Activated CD4-positive, alpha-beta memory T cell treated with anti-CD3 and anti-CD28 coated beads, Interleukin-2, amount 10 ng/mL, durations not matched to agents 7 days and 5 days (primary cell): ENCODE measurements around the gene TAGAP. TPM values are rescaled to one million over a fixed set of nuclear protein-coding genes. Genes with fewer than 3 reads are reported as not detected.
A peak's percentile ranks its signal among the peaks of the same experiment; 100 is the strongest.

Source experiments
- CTCF ChIA-PET: fragments of 350-600 bp; sonication (Branson Sonifier 250); formaldehyde crosslinking; loops from one replicate; lab custom pipeline; 2021; ENCODE audit warnings: antibody characterized with exemption, inconsistent platforms; lab: Charles Lee
- POLR2A ChIA-PET: fragments of 350-600 bp; sonication (Branson Sonifier 250); formaldehyde crosslinking; loops from one replicate; lab custom pipeline; 2021; ENCODE audit warnings: antibody characterized with exemption; lab: Charles Lee
- DNase-seq: peaks from one replicate; pipeline ENCODE4 v3.0.0-alpha.2; 2020
- H3K27ac Mint-ChIP-seq: one replicate; pipeline ENCODE4 v1.8.0; 2021; ENCODE audit warnings: mild to moderate bottlenecking, mixed read lengths
- H3K27me3 Mint-ChIP-seq: one replicate; pipeline ENCODE4 v1.8.0; 2021; ENCODE audit warnings: mixed read lengths
- H3K36me3 Mint-ChIP-seq: one replicate; pipeline ENCODE4 v1.8.0; 2021; ENCODE audit warnings: low read depth, mixed read lengths
- H3K4me1 Mint-ChIP-seq: one replicate; pipeline ENCODE4 v1.8.0; 2021; ENCODE audit warnings: mixed read lengths
- H3K4me3 Mint-ChIP-seq: one replicate; pipeline ENCODE4 v1.8.0; 2021; ENCODE audit warnings: mild to moderate bottlenecking, mixed read lengths
- H3K9me3 Mint-ChIP-seq: one replicate; pipeline ENCODE4 v1.8.0; 2021; ENCODE audit warnings: mixed read lengths
- total RNA-seq, 2 experiments: library from RNA; stranded (reverse); gene quantifications; one replicate each; pipeline ENCODE4 v1.2.3, GENCODE V29; 2021

TAGAP gene
- total RNA-seq, 2 experiments from 2014 or later = 52.0 to 53.2 TPM

DNA sequence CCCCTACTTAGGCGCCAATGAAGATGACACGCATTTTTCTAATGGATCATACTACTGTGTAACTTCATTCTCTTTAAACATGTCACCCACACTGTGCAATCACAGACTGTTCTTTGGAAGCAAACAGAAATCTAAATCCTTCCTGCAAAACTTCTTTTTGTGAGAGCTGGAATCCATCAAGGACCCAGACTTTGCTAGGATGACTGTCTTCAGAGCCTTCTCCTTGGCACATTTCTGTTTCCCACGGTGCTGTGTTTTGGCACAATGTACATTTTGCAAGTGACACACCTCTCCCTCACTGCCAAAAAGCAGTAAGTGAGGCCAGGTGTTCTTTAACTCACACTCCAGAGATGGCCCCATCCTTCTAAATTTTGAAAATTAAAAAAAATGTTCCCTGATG is 21.7 kb upstream of the TAGAP start:
- POLR2A ChIA-PET = interaction anchor here (1.3 to 14.8 kb wide), 2 partner anchors 21 to 25 kb away, joined by 3 to 356 read pairs; partner anchors contain the start of gene TAGAP
- peaks cover 58% of the 10 kb centered on the region for H3K4me1 Mint-ChIP-seq
- CTCF ChIA-PET = interaction anchor here (4.3 kb wide), 1 partner anchor 38 kb away, joined by 23 read pairs; no protein-coding TSS in a partner anchor
- no peak for DNase-seq
- H3K36me3 Mint-ChIP-seq = peaks cover 8% of the 10 kb centered on the region
- H3K9me3 Mint-ChIP-seq = no peaks in the 10 kb centered on the region
- H3K4me3 Mint-ChIP-seq = no peak overlapping the region
- H3K27ac Mint-ChIP-seq = no peak overlapping the region
- H3K27me3 Mint-ChIP-seq = peaks cover 15% of the 10 kb centered on the region

DNA sequence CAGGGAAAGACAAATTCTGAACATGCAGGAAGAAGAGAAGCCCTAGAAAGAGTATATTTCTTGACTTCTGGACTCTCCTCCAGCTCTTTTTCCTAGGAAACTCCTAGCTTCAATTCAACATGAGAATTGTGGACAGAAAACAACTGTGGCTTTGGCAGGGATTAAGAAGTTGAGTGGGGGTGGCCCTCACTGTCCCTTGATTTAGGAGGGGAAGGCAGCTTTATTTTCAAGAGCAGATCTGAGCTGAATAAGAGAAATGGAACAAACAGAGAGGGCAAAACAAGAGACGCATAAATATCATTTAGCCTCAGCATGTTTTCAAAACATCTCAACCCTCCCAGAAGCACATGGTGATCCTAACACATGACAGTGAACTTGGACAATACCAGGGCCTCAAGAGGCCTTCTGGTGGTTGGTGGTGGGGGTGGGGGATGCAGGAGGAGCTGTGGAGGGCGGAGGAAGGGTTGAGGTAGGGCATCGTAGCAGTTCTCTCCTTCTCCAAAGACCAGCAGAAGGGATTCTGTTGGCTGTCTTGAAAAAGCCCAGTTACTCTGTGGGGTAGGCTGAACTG is 21.1 kb upstream of the TAGAP start:
- Mint-ChIP-seq H3K27me3 (peaks cover 14% of the 10 kb centered on the region), H3K4me1 (peaks cover 64% of the 10 kb centered on the region), H3K9me3 (no peaks in the 10 kb centered on the region), H3K4me3 (no peak overlapping the region), H3K27ac (no peak overlapping the region), H3K36me3 (peaks cover 10% of the 10 kb centered on the region)
- no peak for DNase-seq
- CTCF ChIA-PET = interaction anchor here (0.6 to 4.3 kb wide), 5 partner anchors 14 to 374 kb away, joined by 3 to 28 read pairs (median 3); partner anchors contain the start of gene TAGAP
- POLR2A ChIA-PET = interaction anchor here (0.7 to 14.8 kb wide), 3 partner anchors 25 to 41 kb away, joined by 3 to 356 read pairs (median 3); partner anchors contain the start of gene TAGAP

DNA sequence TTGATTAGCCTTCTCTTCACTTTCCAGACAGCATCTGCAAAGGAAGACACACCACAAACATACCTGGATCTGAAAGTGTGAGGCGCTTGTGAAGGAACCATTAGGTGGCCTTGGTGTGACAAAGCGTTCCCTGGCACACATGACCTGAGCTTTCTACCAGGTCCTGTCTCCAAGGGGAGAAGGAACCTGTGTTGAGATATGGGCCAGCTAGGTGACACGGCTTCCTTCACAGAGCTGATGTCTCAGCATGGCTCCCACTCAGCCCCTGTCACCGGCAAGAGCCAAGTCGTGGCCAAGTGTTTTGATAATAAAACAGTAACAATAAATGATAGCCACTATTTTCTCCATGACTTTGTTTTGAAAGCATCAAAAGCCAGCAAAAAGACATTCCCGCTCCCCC is 20.3 kb upstream of the TAGAP start:
- peaks cover 10% of the 10 kb centered on the region for H3K36me3 Mint-ChIP-seq
- peaks cover 69% of the 10 kb centered on the region for H3K4me1 Mint-ChIP-seq
- peaks cover 14% of the 10 kb centered on the region for H3K27me3 Mint-ChIP-seq
- no peak overlapping the region for H3K4me3 Mint-ChIP-seq
- POLR2A ChIA-PET = interaction anchor here (0.6 to 14.8 kb wide), 5 partner anchors 24 to 154 kb away, joined by 3 to 356 read pairs (median 6); partner anchors contain the start of gene TAGAP
- no peak overlapping the region for H3K27ac Mint-ChIP-seq
- DNase-seq = no peak
- H3K9me3 Mint-ChIP-seq = no peaks in the 10 kb centered on the region
- CTCF ChIA-PET = interaction anchor here (0.6 to 4.3 kb wide), 5 partner anchors 20 to 374 kb away, joined by 3 to 28 read pairs (median 6); partner anchors contain the start of gene TAGAP

DNA sequence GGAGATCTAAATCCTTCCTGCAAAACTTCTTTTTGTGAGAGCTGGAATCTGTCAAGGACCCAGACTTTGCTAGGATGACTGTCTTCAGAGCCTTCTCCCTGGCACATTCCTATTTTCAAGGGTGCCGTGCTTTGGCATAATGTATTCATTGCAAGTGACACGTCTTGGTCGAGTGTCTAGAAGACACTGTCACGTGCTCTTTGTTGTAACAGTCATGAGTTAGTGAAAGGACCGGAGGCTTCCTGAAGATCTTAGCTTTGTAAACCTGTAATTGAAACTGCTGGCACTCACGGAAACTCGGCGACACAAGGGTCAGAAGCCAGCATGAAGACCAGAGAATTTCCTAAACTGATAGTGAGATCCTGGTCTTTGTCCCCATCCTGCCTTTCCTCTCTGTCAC is 19.7 kb upstream of the TAGAP start:
- H3K4me1 Mint-ChIP-seq = peaks cover 75% of the 10 kb centered on the region
- H3K4me3 Mint-ChIP-seq = no peak overlapping the region
- no peak for DNase-seq

DNA sequence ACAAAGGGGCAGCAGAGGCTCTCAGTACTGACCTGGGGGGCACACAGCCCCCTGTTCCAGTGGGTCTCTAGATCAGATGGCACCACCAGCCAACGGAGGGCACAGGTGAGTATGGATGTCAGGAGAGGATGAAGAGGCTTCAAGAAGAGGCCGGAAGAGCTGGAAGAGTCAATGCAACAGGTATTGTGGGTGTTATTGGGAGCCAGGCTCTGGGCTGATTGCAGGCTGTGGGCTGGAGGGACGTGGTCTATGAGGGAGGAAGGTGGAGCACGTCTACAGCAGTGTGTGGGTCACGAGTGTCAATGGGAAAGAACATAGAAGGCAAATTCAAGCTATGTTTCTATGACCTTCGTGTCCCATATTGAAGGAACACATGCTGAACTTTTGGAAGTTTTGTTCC is 18.8 kb upstream of the TAGAP start:
- CTCF ChIA-PET = interaction anchor here (1.0 to 4.3 kb wide), 8 partner anchors 19 to 330 kb away, joined by 3 to 28 read pairs (median 8); partner anchors contain the start of gene TAGAP
- peaks cover 10% of the 10 kb centered on the region for H3K36me3 Mint-ChIP-seq
- POLR2A ChIA-PET = interaction anchor here (0.8 to 14.8 kb wide), 15 partner anchors 9 to 727 kb away, joined by 3 to 356 read pairs (median 7); partner anchors contain the start of genes MRPL18 and TAGAP
- no peak overlapping the region for H3K4me3 Mint-ChIP-seq
- H3K27me3 Mint-ChIP-seq = peaks cover 7% of the 10 kb centered on the region
- DNase-seq = no peak
- H3K9me3 Mint-ChIP-seq = no peaks in the 10 kb centered on the region
- peaks cover 80% of the 10 kb centered on the region for H3K4me1 Mint-ChIP-seq
- peak overlapping the region; percentile 95 for H3K27ac Mint-ChIP-seq

More for the DNA sequence above, 19.7 kb upstream of the TAGAP start:
- Mint-ChIP-seq H3K36me3 (peaks cover 10% of the 10 kb centered on the region), H3K9me3 (no peaks in the 10 kb centered on the region), H3K27ac (peak overlapping the region; percentile 57), H3K27me3 (peaks cover 12% of the 10 kb centered on the region)
- CTCF ChIA-PET = interaction anchor here (1.1 to 4.3 kb wide), 5 partner anchors 19 to 56 kb away, joined by 3 to 28 read pairs (median 15); partner anchors contain the start of gene TAGAP
- POLR2A ChIA-PET = interaction anchor here (0.6 to 14.8 kb wide), 6 partner anchors 23 to 195 kb away, joined by 3 to 356 read pairs (median 12); partner anchors contain the start of gene TAGAP

DNA sequence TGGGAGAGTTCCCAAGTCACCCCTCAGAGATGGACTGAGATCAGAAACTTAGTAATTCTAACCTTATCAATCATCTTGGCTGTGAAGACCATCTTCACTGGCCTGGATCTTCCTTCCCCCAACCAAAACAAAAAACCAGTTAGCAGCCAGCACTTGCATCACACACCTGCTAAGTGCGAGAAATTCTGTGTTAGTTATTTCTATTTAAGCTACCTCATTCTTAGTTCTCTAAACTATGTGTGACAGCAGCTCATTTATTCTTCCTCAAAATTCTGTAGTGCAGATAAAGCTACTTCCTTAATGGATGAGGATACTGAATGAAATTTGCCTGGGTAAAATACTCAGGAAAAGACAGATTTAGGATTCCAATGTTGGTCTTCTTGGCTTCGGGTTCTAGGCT is 18.2 kb upstream of the TAGAP start:
- ChIA-PET CTCF (interaction anchor here (0.6 to 4.3 kb wide), 10 partner anchors 18 to 918 kb away, joined by 3 to 28 read pairs (median 6); partner anchors contain the start of gene TAGAP), POLR2A (interaction anchor here (0.7 to 14.8 kb wide), 18 partner anchors 9 to 728 kb away, joined by 3 to 356 read pairs (median 6); partner anchors contain the start of genes EZR, MRPL18 and TAGAP)
- Mint-ChIP-seq H3K36me3 (peaks cover 10% of the 10 kb centered on the region), H3K4me1 (peaks cover 80% of the 10 kb centered on the region), H3K27ac (peak overlapping the region; percentile 95), H3K27me3 (peaks cover 5% of the 10 kb centered on the region), H3K9me3 (no peaks in the 10 kb centered on the region), H3K4me3 (peak overlapping the region; percentile 26)
- no peak for DNase-seq

DNA sequence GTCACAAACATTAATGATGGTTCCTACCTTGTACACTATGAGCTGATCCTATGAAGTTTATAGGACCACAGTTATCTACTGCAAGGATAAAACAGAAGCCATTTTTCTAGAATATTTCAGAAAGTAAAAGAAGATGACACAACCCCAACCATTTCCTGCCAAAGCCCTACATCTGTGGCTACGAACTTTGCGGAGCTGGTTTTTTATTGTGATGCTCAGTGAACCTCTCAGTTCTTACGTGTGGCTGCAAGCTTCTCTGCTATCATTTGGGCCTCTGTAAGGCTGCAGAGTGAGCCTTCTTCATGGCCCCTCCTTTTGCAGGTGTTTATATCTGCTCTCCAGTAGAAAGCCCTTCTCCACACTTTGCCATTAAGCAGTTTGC is 17.8 kb upstream of the TAGAP start:
- ChIA-PET POLR2A (interaction anchor here (0.7 to 14.8 kb wide), 17 partner anchors 9 to 728 kb away, joined by 3 to 356 read pairs (median 7); partner anchors contain the start of genes EZR, MRPL18 and TAGAP), CTCF (interaction anchor here (0.6 to 4.3 kb wide), 10 partner anchors 18 to 919 kb away, joined by 3 to 28 read pairs (median 6); partner anchors contain the start of gene TAGAP)
- Mint-ChIP-seq H3K4me1 (peaks cover 80% of the 10 kb centered on the region), H3K4me3 (peak overlapping the region; percentile 26), H3K27ac (peak overlapping the region; percentile 95), H3K9me3 (no peaks in the 10 kb centered on the region), H3K27me3 (peaks cover 4% of the 10 kb centered on the region), H3K36me3 (peaks cover 10% of the 10 kb centered on the region)
- DNase-seq = peak; percentile 76

DNA sequence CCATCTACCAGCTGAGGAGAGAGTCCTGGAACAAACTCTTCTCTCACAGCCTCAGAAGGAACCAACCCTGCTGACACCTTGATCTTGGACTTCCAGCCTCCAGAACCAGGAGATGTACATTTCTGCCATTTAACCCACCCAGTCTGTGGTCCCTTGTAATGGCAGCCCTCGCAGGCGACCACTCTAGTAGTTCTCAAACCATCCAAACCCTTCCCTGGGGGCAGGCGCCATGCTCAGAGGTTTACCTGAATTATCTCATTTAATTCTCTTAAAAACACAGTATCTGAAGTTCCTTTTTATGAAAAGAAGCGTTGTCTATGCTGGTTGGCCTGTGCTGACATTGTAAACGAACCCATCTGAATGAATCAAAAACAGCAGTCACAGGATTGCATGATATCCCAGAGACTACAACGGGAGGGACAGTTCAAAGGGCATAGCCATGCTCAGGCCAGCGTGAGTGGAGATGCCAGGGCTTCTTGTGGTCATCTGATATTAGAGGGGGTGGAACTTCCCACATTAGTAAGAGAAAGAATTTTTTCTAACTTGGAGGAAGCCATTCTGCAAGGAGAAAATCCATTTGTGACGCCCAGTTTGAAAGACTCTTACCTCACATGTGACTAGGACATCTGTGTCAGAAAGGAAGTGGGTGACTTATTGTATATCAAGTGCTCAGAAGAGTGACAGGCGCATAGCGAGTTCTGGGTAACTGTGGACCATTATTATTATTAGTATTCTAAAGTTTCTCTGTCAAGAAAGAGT is 17.2 kb upstream of the TAGAP start:
- POLR2A ChIA-PET = interaction anchor here (0.9 to 14.8 kb wide), 14 partner anchors 8 to 729 kb away, joined by 3 to 356 read pairs (median 7); partner anchors contain the start of genes EZR, MRPL18 and TAGAP

DNA sequence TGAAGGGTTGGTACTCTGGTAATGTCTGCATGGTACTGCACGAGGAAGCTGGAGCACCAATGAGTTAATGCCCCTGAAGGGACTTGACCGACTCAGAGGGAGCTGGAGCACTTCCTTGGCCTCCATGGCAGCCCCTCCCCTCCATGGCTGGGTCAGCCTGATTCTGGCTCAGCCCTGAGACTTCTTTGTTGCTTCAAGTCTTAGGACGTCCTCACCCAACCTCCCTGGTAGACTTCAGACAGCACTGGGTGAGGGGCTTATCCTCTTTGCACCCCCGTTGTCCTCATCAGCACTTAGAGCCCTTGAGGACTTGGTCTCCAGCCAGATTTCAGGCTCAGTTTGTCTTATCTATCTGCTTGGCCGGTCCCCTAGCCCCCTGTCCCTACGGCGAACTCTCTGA is 16.4 kb upstream of the TAGAP start:
- H3K4me1 Mint-ChIP-seq = peaks cover 86% of the 10 kb centered on the region
- ChIA-PET CTCF (no interaction called here), POLR2A (interaction anchor here (14.8 kb wide), 1 partner anchor 20 kb away, joined by 356 read pairs; the partner anchor contains the start of gene TAGAP)
- no peaks in the 10 kb centered on the region for H3K27me3 Mint-ChIP-seq
- H3K9me3 Mint-ChIP-seq = no peaks in the 10 kb centered on the region
- H3K4me3 Mint-ChIP-seq = no peak overlapping the region
- peak overlapping the region; percentile 95 for H3K27ac Mint-ChIP-seq
- no peak for DNase-seq
- H3K36me3 Mint-ChIP-seq = peaks cover 8% of the 10 kb centered on the region

More for the DNA sequence above, 17.2 kb upstream of the TAGAP start:
- peaks cover 80% of the 10 kb centered on the region for H3K4me1 Mint-ChIP-seq
- CTCF ChIA-PET = interaction anchor here (1.2 to 4.3 kb wide), 7 partner anchors 17 to 73 kb away, joined by 5 to 28 read pairs (median 10); partner anchors contain the start of gene TAGAP
- peaks cover 10% of the 10 kb centered on the region for H3K36me3 Mint-ChIP-seq
- peak overlapping the region; percentile 95 for H3K27ac Mint-ChIP-seq
- peak; percentile 44 for DNase-seq
- H3K9me3 Mint-ChIP-seq = no peaks in the 10 kb centered on the region
- H3K4me3 Mint-ChIP-seq = peak overlapping the region; percentile 26
- H3K27me3 Mint-ChIP-seq = peaks cover 2% of the 10 kb centered on the region

DNA sequence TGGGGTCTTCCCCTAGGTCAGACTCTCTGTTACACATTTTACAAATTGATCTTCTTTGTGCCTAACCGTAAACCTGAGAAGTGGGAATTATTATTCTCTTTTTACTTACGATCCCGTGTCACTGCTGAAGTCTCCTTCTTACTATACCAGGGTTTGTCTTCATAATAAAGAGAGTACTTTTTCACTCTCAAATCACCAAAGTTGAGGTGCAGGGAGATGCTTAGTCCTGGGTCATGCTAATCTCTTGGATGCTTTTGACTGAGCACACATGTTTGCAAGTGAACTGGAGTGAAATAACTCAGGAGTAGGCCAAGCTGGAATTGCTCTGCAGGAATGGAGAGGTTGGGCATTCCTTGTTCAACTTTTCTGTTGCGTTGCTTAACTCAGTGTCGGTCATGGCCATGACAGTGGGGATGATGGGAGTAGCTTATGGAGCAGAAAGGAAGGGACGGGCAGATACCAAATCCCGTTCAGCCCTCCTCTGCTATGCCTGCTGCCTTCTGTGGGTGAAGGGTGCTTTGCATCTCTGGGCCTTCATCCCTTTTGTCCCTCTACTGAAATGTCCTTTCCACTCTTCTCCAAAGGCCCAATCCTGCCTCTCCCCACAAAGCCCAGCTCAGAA is 15.2 kb upstream of the TAGAP start:
- H3K27me3 Mint-ChIP-seq = peaks cover under 1% of the 10 kb centered on the region
- H3K9me3 Mint-ChIP-seq = no peaks in the 10 kb centered on the region
- CTCF ChIA-PET = interaction anchor here (2.5 kb wide), 1 partner anchor 44 kb away, joined by 10 read pairs; no protein-coding TSS in a partner anchor
- H3K4me1 Mint-ChIP-seq = peaks cover 85% of the 10 kb centered on the region
- no peak overlapping the region for H3K27ac Mint-ChIP-seq
- H3K36me3 Mint-ChIP-seq = peaks cover 8% of the 10 kb centered on the region
- no peak for DNase-seq
- POLR2A ChIA-PET = interaction anchor here (14.8 kb wide), 1 partner anchor 19 kb away, joined by 356 read pairs; the partner anchor contains the start of gene TAGAP
- no peak overlapping the region for H3K4me3 Mint-ChIP-seq

DNA sequence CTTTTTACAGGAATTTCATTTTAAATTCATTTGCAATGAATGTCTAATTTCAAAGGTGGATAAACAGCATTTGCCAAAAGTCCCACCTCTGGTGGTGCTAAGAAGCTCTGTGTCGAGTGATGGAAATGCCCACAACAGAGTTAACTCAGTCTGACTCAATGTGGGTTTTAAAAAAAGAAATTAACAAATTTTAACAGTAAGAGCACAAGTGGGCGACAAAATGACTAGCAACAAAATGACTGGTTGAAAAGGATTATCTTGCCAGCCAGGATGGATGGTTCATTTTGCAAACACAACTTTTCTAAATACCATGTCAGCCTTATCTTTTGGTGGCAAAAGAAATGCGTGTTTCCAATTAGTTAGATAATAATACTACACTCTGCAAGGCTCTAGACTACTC is 14.3 kb upstream of the TAGAP start:
- ChIA-PET CTCF (interaction anchor here (1.6 to 2.5 kb wide), 2 partner anchors 14 to 45 kb away, joined by 5 to 10 read pairs; partner anchors contain the start of gene TAGAP), POLR2A (interaction anchor here (14.8 kb wide), 1 partner anchor 18 kb away, joined by 356 read pairs; the partner anchor contains the start of gene TAGAP)
- Mint-ChIP-seq H3K27ac (no peak overlapping the region), H3K4me3 (no peak overlapping the region), H3K27me3 (peaks cover 3% of the 10 kb centered on the region), H3K4me1 (peaks cover 80% of the 10 kb centered on the region), H3K36me3 (peaks cover 8% of the 10 kb centered on the region), H3K9me3 (no peaks in the 10 kb centered on the region)
- DNase-seq = no peak
